ENCODE results near the gene DLGAP1. TPM values are rescaled to one million over a fixed set of nuclear protein-coding genes. Genes with fewer than 3 reads are reported as not detected.

The DLGAP1 gene
- total and polyA plus RNA-seq, 2 of the 4 experiments (the other 2 are of a cell fraction) = under 0.01 to 0.09 TPM

DNA sequence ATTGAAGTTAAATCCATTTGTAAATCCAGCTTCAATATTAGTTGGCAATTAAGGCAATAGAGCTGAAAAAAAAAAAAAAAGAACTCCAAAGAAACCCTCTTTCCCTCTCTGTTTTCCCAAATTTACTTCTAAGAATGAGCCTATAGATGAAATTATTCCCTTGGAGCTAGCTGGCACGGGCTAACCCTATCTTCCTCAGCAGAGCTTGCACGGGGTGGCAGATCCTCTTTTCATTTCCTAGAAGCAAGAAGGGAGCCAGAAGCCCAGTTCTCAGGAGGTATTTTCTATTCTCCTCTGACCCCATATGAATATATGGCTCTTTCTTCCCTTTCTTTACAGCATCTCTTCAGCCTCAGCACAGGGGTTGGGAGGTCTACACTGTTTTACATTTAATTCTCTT lies 579.1 kb downstream of the DLGAP1 start:
- Histone ChIP-seq H2AK5ac (ENCODE audit: low read depth, low read length) (no peak overlapping the region), H3K4me2 (ENCODE audit: low read depth, low read length) (no peak overlapping the region), H2BK20ac (ENCODE audit: low read depth, low read length) (no peak overlapping the region), H3K4me1 (ENCODE audit: control insufficient read depth, insufficient read depth, low read length) (0 out of 2 replicates have a peak, but pooled peaks cover 2% of the 10 kb centered on the region), H2BK15ac (ENCODE audit: low read depth, low read length) (no peak overlapping the region), H3K23ac (ENCODE audit: low read depth, low read length) (no peak overlapping the region), H4K91ac (ENCODE audit: insufficient read depth, low read depth, low read length) (no peak overlapping the region), H2BK120ac (ENCODE audit: low read depth, low read length) (no peak overlapping the region), H3K9me3 (ENCODE audit: control insufficient read depth, insufficient read depth, low read length) (no peaks in the 10 kb centered on the region), H3K4me3 (ENCODE audit: insufficient read depth, low read depth, low read length) (no peak overlapping the region), H2BK5ac (ENCODE audit: low read depth, low read length, poor library complexity, severe bottlenecking) (no peak overlapping the region), H3K27ac (ENCODE audit: insufficient read depth, low read length) (no peak overlapping the region), H4K20me1 (ENCODE audit: insufficient read depth, low read length) (no peaks in the 10 kb centered on the region), H3K79me1 (ENCODE audit: low read depth in 1 of 2, low read length in 2 of 2) (no peaks in the 10 kb centered on the region), H3K18ac (ENCODE audit: low read depth, low read length) (no peak overlapping the region), H4K5ac (ENCODE audit: low read depth, low read length) (no peak overlapping the region), H2AFZ (replicated peaks; ENCODE audit: low read length, poor library complexity) (no peak overlapping the region), H2AK9ac (replicated peaks; ENCODE audit: low read depth, low read length, poor library complexity) (no peak overlapping the region), H3K27me3 (ENCODE audit: control insufficient read depth, insufficient read depth, low read length) (peaks cover 6% of the 10 kb centered on the region), H3K56ac (ENCODE audit: extremely low read depth, insufficient read depth, low read length) (no peak overlapping the region), H3K9me1 (ENCODE audit: insufficient read depth, low read length) (no peaks in the 10 kb centered on the region), H3K14ac (replicated peaks; ENCODE audit: low read depth, low read length) (no peak overlapping the region), H4K8ac (ENCODE audit: low read depth in 2 of 2, low read length in 2 of 2) (no peak overlapping the region), H3K9ac (ENCODE audit: low read depth, low read length) (no peak overlapping the region), H3K36me3 (ENCODE audit: control insufficient read depth, insufficient read depth, low read length) (no peaks in the 10 kb centered on the region), H3K4ac (ENCODE audit: low read depth, low read length) (no peak overlapping the region)
- ChIA-PET CTCF (interaction anchor here (1.0 to 1.4 kb wide), 5 partner anchors 9 to 172 kb away, joined by 3 to 6 read pairs (median 3); no protein-coding TSS in a partner anchor), POLR2A (ENCODE audit: unreplicated experiment) (no interaction called here)
- WGBS, 2 experiments (ENCODE audit: extremely low coverage in 2 of 2, insufficient read length in 1 of 2) = no CpG with 5 or more reads among the region's 2 CpGs
- dilution Hi-C loops (cut with HindIII; ENCODE audit: low sequenced_read_pairs, unreplicated experiment) (no loop called here), intact Hi-C loops (cut with micrococcal nuclease) (no loop called here), in situ Hi-C loops (cut with MboI; ENCODE audit: low sequenced_read_pairs) (no loop called here)
- DNase-seq = no peak
- BruUV-seq (replicated peaks) = no TSS peak
- ATAC-seq (ENCODE audit: low read depth) = no peak
- TF ChIP-seq NFE2L2 (IDR thresholded peaks at IDR 0.05; ENCODE audit: low read depth, low read length) (no peak), SMC3 (IDR thresholded peaks at IDR 0.05; ENCODE audit: low read depth, low read length) (no peak), RCOR1 (IDR thresholded peaks at IDR 0.05; ENCODE audit: insufficient replicate concordance, low read length) (no peak), MAFK (IDR thresholded peaks at IDR 0.05; ENCODE audit: low read depth, low read length) (no peak), BHLHE40 (IDR thresholded peaks at IDR 0.05; ENCODE audit: low read depth, low read length) (no peak), MXI1 (IDR thresholded peaks at IDR 0.05; ENCODE audit: borderline replicate concordance, low read depth, low read length) (no peak), POLR2A (IDR thresholded peaks at IDR 0.05; ENCODE audit: low read depth, low read length) (no peak), FOS (IDR thresholded peaks at IDR 0.05; ENCODE audit: low read depth, low read length) (no peak), CHD1 (IDR thresholded peaks at IDR 0.05; ENCODE audit: low read depth, low read length) (no peak)
- TF ChIP-seq, protein P1, sequence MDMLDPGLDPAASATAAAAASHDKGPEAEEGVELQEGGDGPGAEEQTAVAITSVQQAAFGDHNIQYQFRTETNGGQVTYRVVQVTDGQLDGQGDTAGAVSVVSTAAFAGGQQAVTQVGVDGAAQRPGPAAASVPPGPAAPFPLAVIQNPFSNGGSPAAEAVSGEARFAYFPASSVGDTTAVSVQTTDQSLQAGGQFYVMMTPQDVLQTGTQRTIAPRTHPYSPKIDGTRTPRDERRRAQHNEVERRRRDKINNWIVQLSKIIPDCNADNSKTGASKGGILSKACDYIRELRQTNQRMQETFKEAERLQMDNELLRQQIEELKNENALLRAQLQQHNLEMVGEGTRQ (IDR thresholded peaks at IDR 0.05; ENCODE audit: low read depth, low read length) = no peak
- TF ChIP-seq, protein P2, sequence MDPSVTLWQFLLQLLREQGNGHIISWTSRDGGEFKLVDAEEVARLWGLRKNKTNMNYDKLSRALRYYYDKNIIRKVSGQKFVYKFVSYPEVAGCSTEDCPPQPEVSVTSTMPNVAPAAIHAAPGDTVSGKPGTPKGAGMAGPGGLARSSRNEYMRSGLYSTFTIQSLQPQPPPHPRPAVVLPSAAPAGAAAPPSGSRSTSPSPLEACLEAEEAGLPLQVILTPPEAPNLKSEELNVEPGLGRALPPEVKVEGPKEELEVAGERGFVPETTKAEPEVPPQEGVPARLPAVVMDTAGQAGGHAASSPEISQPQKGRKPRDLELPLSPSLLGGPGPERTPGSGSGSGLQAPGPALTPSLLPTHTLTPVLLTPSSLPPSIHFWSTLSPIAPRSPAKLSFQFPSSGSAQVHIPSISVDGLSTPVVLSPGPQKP (IDR thresholded peaks at IDR 0.05; ENCODE audit: borderline replicate concordance, low read depth, low read length) = no peak
- TF ChIP-seq, protein P3, sequence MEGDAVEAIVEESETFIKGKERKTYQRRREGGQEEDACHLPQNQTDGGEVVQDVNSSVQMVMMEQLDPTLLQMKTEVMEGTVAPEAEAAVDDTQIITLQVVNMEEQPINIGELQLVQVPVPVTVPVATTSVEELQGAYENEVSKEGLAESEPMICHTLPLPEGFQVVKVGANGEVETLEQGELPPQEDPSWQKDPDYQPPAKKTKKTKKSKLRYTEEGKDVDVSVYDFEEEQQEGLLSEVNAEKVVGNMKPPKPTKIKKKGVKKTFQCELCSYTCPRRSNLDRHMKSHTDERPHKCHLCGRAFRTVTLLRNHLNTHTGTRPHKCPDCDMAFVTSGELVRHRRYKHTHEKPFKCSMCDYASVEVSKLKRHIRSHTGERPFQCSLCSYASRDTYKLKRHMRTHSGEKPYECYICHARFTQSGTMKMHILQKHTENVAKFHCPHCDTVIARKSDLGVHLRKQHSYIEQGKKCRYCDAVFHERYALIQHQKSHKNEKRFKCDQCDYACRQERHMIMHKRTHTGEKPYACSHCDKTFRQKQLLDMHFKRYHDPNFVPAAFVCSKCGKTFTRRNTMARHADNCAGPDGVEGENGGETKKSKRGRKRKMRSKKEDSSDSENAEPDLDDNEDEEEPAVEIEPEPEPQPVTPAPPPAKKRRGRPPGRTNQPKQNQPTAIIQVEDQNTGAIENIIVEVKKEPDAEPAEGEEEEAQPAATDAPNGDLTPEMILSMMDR (conservative IDR thresholded peaks at IDR 0.05; ENCODE audit: low read depth, low read length) = no peak
